Left colon (tissue), 2 donors: ENCODE data around the gene GOLGA6L22. TPM values are rescaled to one million over a fixed set of nuclear protein-coding genes. Genes with fewer than 3 reads are reported as not detected.
"Not testable (repeated sequence)": the region's sequence is repeated elsewhere in the genome, so short reads cannot be mapped to it uniquely, and the experiment has no call there.

Source experiments
- ATAC-seq: fragments of 200-7000 bp; cut with Tn5 transposase; one replicate; pipeline ENCODE4 v1.9.1; 2020; ENCODE audit warnings: mild to moderate bottlenecking, moderate library complexity
- DNase-seq, 2 donors: peaks; one replicate each; pipeline ENCODE4 v3.0.0-alpha.2; 2020
- intact Hi-C, 2 donors: fragments of 100-400 bp; cut with DNase I in 1 of 2; cut with micrococcal nuclease in 1 of 2; formaldehyde crosslinking; loops; one replicate each; pipeline versions ENCODE4 v1.11.2 to v1.14.0; 2022; cut with DNase I, micrococcal nuclease
- long read RNA-seq: library from polyadenylated mRNA; unstranded; transcript quantifications from one replicate; pipeline ENCODE4 v2.0.0, GENCODE V29; 2021
- total RNA-seq, 2 donors: library from RNA; stranded (reverse); fragmentation: NEBNext Ultra II Directional; extraction: Animal tissue kit (Norgen Biotek cat#: 25700); gene quantifications; one replicate each; pipeline ENCODE4 v1.2.1, GENCODE V29; 2021
- donor health status: DM: no; HTN: no; CAD: no.
- donor health status: DM: yes; HTN: yes; CAD: no.

GOLGA6L22 gene, protein sequence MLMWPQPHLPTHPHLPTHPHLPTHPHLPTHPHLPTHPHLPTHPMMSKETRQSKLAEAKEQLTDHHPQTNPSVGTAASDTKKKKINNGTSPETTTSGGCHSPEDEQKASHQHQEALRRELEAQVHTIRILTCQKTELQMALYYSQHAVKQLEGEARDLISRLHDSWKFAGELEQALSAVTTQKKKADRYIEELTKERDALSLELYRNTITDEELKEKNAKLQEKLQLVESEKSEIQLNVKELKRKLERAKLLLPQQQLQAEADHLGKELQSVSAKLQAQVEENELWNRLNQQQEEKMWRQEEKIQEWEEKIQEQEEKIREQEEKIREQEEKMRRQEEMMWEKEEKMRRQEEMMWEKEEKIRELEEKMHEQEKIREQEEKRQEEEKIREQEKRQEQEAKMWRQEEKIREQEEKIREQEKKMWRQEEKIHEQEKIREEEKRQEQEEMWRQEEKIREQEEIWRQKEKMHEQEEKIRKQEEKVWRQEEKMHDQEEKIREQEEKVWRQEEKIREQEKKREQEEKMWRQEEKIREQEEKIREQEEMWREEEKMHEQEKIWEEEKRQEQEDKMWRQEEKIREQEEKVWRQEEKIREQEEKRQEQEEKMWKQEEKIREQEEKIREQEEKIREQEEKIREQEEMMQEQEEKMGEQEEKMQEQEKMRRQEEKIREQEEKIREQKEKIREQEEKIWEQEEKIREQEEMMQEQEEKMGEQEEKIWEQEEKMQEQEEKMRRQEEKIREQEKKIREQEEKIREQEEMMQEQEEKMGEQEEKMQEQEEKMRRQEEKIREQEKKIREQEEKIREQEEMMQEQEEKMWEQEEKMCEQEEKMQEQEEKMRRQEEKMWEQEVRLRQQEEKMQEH
- total RNA-seq = not detected
- long read RNA-seq = 0 reads

DNA sequence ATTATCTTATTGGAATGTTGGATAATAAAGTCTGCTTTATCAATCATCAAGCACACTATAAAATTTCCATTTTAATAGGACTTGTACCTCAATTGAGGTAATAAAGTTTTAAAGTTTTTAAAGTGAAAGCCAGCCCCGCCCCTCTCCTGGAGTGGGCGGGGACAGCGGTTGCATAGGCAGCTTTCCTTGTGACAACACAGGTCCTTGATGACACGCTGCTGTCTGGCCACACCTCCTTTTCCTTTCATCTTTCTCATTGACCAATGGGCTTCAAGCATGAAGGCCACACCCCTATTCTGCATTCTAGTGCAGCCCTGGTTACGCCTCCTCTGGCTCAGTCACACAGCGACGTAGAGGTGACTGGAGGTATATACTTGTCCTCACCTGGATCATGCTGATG, at the start of gene GOLGA6L22:
Gene GOLGA6L22, plus strand, starts transcription at position 301 of the 400 bp plus-strand sequence. Its CDS starts 91 bp downstream, at position 392.
- DNase-seq, ATAC-seq, intact Hi-C loops: not testable (repeated sequence)

- intact Hi-C loops, ATAC-seq, DNase-seq: not testable (repeated sequence)
These were observed 41.4 kb upstream of the GOLGA6L22 start for GRCh38 chr15:22417288-22417687.

DNA sequence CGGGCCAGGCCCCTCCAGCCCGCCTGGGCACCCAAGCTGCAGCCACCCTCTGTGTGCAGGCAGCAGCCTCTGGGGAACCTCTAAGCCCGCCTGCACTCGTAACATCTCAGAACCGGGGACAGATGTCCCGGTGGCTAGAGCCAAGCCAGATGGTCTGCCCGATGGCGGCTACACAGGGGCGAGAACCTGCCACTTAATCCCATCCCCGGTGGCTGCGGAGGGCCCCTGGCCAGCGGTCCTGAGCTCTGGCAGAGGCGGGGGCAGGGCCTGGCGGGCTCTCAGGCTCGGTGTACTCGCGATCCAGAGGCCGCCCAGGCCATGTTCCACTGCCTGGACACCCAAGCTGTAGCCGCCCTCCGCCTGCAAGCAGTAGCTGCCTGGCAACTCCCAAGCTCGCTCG, 40.9 kb upstream of the GOLGA6L22 start:
- DNase-seq, intact Hi-C loops, ATAC-seq: not testable (repeated sequence)

GRCh38 chr15:22418212-22418611, 40.5 kb upstream of the GOLGA6L22 start:
- DNase-seq, ATAC-seq, intact Hi-C loops: not testable (repeated sequence)

- ATAC-seq, DNase-seq, intact Hi-C loops: not testable (repeated sequence)
These were observed 40.0 kb upstream of the GOLGA6L22 start for GRCh38 chr15:22418666-22419065.

DNA sequence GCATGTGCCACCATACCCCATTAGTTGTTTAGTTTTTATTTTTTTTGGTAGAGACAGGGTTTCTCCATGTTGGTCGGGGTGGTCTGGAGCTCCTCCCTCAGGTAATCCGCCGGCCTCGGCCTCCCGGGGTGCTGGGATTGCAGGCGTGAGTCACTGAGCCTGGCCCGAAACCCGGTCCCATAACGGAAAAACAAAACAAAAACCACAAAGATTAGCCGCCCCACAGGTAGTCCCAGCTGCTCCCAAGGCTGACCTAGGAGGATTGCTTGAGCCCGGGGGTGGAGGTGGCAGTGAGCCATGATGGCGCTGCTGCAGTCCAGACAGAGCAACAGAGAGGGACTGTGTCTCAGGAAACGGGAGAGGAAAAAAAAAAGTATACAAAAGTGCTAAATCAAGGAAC, 38.4 kb upstream of the GOLGA6L22 start:
- ATAC-seq, DNase-seq, intact Hi-C loops: not testable (repeated sequence)

DNA sequence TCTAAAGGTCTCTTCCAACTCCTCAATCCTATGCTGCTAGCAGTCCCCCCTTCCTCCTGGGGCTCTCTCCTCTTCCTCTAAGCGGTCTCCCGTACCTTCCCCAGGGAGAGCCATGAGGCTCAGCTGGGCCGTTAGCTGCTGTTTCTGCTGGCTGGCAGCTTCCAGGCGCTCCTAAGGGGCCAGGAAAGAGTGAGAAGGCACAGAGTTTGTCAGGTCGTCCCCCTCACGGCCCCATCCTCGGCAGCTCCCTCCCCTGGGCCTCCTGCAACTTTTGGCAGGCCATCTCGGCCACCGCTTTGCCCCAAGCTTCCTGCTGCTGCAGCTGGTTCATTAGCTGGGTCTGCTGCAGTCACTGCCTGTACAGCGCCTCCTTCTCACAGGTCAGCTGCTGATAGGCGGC, 29.3 kb upstream of the GOLGA6L22 start:
- DNase-seq, ATAC-seq, intact Hi-C loops: not testable (repeated sequence)

GRCh38 chr15:22431687-22432086, 27.0 kb upstream of the GOLGA6L22 start:
- DNase-seq, ATAC-seq, intact Hi-C loops: not testable (repeated sequence)

GRCh38 chr15:22494490-22495113, 35.9 kb downstream of the GOLGA6L22 start:
- intact Hi-C loops = not testable (repeated sequence)
- ATAC-seq (peak; percentile 85), DNase-seq (peak; percentile 64 to 82)

DNA sequence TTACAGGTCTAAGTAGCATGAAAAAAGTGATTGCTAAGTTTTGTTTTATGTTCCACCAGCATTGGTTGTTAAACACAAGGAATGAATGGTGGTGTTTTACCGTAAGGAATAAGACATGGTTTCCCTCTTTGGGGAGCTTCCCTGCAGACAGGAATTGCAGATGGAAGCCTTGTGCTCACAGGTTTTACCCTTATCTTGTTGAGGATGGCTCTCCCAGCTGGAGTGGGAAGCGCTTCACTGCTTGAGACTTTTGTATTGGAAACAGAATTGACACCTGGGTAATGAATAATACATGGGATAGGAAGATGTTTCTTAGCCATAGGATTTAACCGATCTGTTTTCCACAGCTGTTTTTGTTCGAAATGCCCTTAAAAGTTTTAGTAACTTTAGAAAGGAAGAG, 38.5 kb downstream of the GOLGA6L22 start:
- not testable (repeated sequence) for DNase-seq, ATAC-seq

GRCh38 chr15:22498220-22498925, 39.7 kb downstream of the GOLGA6L22 start:
- intact Hi-C loops = not testable (repeated sequence)

More for the DNA sequence above, 38.5 kb downstream of the GOLGA6L22 start:
- intact Hi-C loops = not testable (repeated sequence)

DNA sequence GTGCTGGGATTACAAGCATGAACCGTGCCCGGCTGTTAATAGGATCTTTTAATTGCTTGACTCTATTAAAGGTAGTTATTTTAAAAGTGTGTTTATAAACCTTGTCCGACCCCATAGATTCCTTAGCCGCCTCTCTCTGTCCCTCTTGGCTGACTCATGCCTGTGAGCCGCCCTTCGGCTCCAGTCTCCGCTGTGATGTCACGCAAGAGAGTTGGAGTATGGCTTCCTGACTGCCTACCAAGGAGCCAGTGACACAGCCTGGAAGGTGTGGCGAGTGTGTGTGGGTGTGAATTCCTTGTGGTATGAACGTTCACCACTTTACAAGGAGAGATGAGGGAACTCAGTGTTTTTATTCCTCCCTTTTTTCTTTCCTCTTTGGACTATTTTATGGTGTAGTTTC, 43.6 kb downstream of the GOLGA6L22 start:
- intact Hi-C loops, DNase-seq, ATAC-seq: not testable (repeated sequence)

More at GRCh38 chr15:22498220-22498925, 39.7 kb downstream of the GOLGA6L22 start:
- not testable (repeated sequence) for ATAC-seq, DNase-seq

DNA sequence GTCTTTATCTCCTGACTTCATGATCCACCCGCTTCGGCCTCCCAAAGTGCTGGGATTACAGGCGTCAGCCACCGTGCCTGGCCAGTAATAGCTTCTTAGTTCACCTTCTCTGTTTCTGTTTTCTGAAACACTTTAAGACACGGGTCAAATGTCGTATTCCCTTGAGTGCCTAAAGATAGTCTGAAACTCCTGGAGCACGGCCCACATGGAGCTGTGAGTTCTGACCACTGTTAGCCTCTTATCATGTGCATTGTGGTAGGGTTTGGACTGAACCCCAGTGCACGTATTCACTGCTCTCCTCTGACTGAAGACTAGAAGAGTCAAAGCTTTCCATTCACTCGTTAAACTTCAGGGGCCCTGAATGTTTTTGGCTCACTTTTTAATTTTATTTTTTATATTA, 48.3 kb downstream of the GOLGA6L22 start:
- intact Hi-C loops, ATAC-seq, DNase-seq: not testable (repeated sequence)

- DNase-seq, intact Hi-C loops, ATAC-seq: not testable (repeated sequence)
These were observed 57.4 kb downstream of the GOLGA6L22 start for GRCh38 chr15:22516140-22516539.
